Tibial nerve (tissue), 3 donors: ENCODE measurements around the gene SLC25A43.

Experiments
- POLR2A ChIP-seq, 2 donors: fragments of 450-650 bp; IDR thresholded peaks; one replicate each; pipeline ENCODE4 v1.6.1; 2017; ENCODE audit warnings: antibody characterized with exemption in 2 of 2, mild to moderate bottlenecking in 2 of 2, moderate library complexity in 2 of 2
- TF ChIP-seq, protein P1 (sequence below), 5 experiments: fragments of 200-600 bp in 3 of 5; fragments of 450-650 bp in 2 of 5; sonication (generic) in 3 of 5; IDR thresholded peaks; one replicate each; pipeline ENCODE4 v1.5.1; 2016 to 2019; ENCODE audit warnings: antibody characterized with exemption in 5 of 5, mild to moderate bottlenecking in 3 of 5, moderate library complexity in 2 of 5

DNA sequence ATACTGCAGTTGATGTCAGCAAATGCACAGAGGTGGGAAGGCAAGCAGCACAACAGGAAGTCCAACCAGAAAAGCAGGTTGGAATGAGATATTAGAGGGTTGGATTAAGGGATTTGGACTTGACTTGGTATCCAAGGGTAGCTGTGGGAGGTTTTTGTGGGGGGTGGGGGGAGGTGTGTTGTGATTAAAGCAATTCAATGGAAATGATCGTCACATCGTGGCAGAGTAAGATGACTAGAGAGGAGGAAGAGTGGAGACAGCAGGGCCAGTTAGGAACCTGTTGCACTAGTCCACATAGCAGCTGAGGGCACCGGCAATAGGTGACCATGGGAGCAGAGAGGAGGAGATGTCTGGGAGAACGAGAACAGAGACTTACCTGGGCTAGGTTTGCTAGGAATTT lies 2.4 kb downstream of the SLC25A43 start:
- no peak for TF ChIP-seq POLR2A (IDR thresholded peaks at IDR 0.05)
- TF ChIP-seq, protein P1, sequence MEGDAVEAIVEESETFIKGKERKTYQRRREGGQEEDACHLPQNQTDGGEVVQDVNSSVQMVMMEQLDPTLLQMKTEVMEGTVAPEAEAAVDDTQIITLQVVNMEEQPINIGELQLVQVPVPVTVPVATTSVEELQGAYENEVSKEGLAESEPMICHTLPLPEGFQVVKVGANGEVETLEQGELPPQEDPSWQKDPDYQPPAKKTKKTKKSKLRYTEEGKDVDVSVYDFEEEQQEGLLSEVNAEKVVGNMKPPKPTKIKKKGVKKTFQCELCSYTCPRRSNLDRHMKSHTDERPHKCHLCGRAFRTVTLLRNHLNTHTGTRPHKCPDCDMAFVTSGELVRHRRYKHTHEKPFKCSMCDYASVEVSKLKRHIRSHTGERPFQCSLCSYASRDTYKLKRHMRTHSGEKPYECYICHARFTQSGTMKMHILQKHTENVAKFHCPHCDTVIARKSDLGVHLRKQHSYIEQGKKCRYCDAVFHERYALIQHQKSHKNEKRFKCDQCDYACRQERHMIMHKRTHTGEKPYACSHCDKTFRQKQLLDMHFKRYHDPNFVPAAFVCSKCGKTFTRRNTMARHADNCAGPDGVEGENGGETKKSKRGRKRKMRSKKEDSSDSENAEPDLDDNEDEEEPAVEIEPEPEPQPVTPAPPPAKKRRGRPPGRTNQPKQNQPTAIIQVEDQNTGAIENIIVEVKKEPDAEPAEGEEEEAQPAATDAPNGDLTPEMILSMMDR (IDR thresholded peaks at IDR 0.05): no peak
